Upper lobe of left lung (tissue), 6 donors: Measurements from ENCODE around the gene C10orf88. TPM values are rescaled to one million over a fixed set of nuclear protein-coding genes. Genes with fewer than 3 reads are reported as not detected.

Experiments
- ATAC-seq, 2 donors: fragments of 200-7000 bp; cut with Tn5 transposase; one replicate each; pipeline ENCODE4 v1.9.1; 2022; ENCODE audit warnings: mild to moderate bottlenecking in 2 of 2, moderate library complexity in 2 of 2; ENCODE audit not compliant: low FRiP score in 2 of 2
- DNase-seq, 2 donors: peaks; one replicate each; pipeline ENCODE4 v3.0.0-alpha.2; 2019 to 2020
- H3K27ac ChIP-seq, 4 donors: fragments of 200-600 bp; sonication (generic); one replicate each; pipeline ENCODE4 v1.5.1; 2016 to 2019
- H3K27me3 ChIP-seq, 4 donors: fragments of 200-600 bp; sonication (generic); one replicate each; pipeline ENCODE4 v1.5.1; 2017 to 2019
- H3K36me3 ChIP-seq, 4 donors: fragments of 200-600 bp; sonication (generic); one replicate each; pipeline ENCODE4 v1.5.1; 2016 to 2019
- H3K4me1 ChIP-seq, 4 donors: fragments of 200-600 bp; sonication (generic); one replicate each; pipeline ENCODE4 v1.5.1; 2018 to 2019
- H3K4me3 ChIP-seq, 4 donors: fragments of 200-600 bp; sonication (generic); one replicate each; pipeline ENCODE4 v1.5.1; 2017 to 2019; ENCODE audit warnings: mild to moderate bottlenecking in 2 of 4, moderate library complexity in 1 of 4
- H3K9me3 ChIP-seq, 4 donors: fragments of 200-600 bp; sonication (generic); one replicate each; pipeline ENCODE4 v1.5.1; 2018 to 2019
- CTCF ChIP-seq, 6 experiments: fragments of 450-650 bp in 4 of 6; fragments of 200-600 bp in 2 of 6; sonication (generic) in 2 of 6; IDR thresholded peaks; one replicate each; pipeline ENCODE4 v1.5.1; 2016 to 2019; ENCODE audit warnings: antibody characterized with exemption in 6 of 6
- EP300 ChIP-seq, 4 donors: sonication (generic); formaldehyde crosslinking; IDR thresholded peaks; one replicate each; pipeline ENCODE4 v1.5.1; 2017; ENCODE audit warnings: antibody characterized with exemption in 4 of 4, control low read depth in 2 of 4
- POLR2A ChIP-seq, 4 donors: fragments of 450-650 bp; IDR thresholded peaks; one replicate each; pipeline ENCODE4 v1.5.1; 2016 to 2017; ENCODE audit warnings: antibody characterized with exemption in 4 of 4, mild to moderate bottlenecking in 2 of 4
- POLR2AphosphoS5 ChIP-seq, 2 donors: sonication (generic); formaldehyde crosslinking; IDR thresholded peaks; one replicate each; pipeline ENCODE4 v1.5.1; 2017; ENCODE audit warnings: antibody characterized with exemption in 2 of 2
- WGBS, 2 donors: methylation state at CpG; one replicate each; pipeline ENCODE4 v1.1.5; 2017 to 2018; 5-methylcytosine and 5-hydroxymethylcytosine counted together
- total RNA-seq, 6 donors: library from RNA; depleted of rRNA in 4 of 6; stranded (reverse); fragments of >200 nt in 4 of 6; gene quantifications; one replicate each; pipeline versions ENCODE4 v1.1.0 to v1.2.1, GENCODE V29; 2016 to 2021
- donor health status: DM: no; HTN: no; CAD: no; lungs with moderate emphysema.
- donor health status: DM: no; HTN: yes; CAD: no; lungs with severe emphysema.

The C10orf88 gene
- total RNA-seq, 6 donors from 2014 or later = 3.9 to 8.8 (median 5.4) TPM

GRCh38 chr10:122974023-122974422, 20.0 kb upstream of the C10orf88 start:
- 57 to 62% methylated on average over 5 of the region's 5 CpGs for WGBS, 2 donors
- no peaks in the 10 kb centered on the region for H3K4me1 ChIP-seq
- no peak overlapping the region for H3K4me3 ChIP-seq
- no peaks in the 10 kb centered on the region for H3K27me3 ChIP-seq
- no peaks in the 10 kb centered on the region for H3K36me3 ChIP-seq
- DNase-seq = no peak
- TF ChIP-seq EP300 (IDR thresholded peaks at IDR 0.05) = no peak
- no peak for TF ChIP-seq POLR2AphosphoS5 (IDR thresholded peaks at IDR 0.05)
- no peak for TF ChIP-seq CTCF (IDR thresholded peaks at IDR 0.05)
- no peak for TF ChIP-seq POLR2A (IDR thresholded peaks at IDR 0.05)
- H3K9me3 ChIP-seq = no peaks in the 10 kb centered on the region
- no peak for ATAC-seq
- H3K27ac ChIP-seq = no peak overlapping the region

GRCh38 chr10:122968698-122969097, 14.7 kb upstream of the C10orf88 start:
- Histone ChIP-seq H3K27ac (no peak overlapping the region), H3K27me3 (no peaks in the 10 kb centered on the region), H3K4me1 (no peaks in the 10 kb centered on the region), H3K36me3 (no peaks in the 10 kb centered on the region), H3K4me3 (no peak overlapping the region), H3K9me3 (peaks cover 0 to 15% (median 10%) of the 10 kb centered on the region in 4 donors)
- no peak for DNase-seq
- WGBS, 2 donors = 64 to 79% methylated on average over 3 of the region's 3 CpGs
- TF ChIP-seq CTCF (IDR thresholded peaks at IDR 0.05) = no peak
- TF ChIP-seq EP300 (IDR thresholded peaks at IDR 0.05) = no peak
- TF ChIP-seq POLR2A (IDR thresholded peaks at IDR 0.05) = no peak
- no peak for TF ChIP-seq POLR2AphosphoS5 (IDR thresholded peaks at IDR 0.05)
- ATAC-seq = no peak

- H3K9me3 ChIP-seq = peaks cover 0 to 15% (median 10%) of the 10 kb centered on the region in 4 donors
- DNase-seq (no peak), ATAC-seq (no peak)
- no peak overlapping the region for H3K4me3 ChIP-seq
- H3K27me3 ChIP-seq = no peaks in the 10 kb centered on the region
- no peaks in the 10 kb centered on the region for H3K4me1 ChIP-seq
- H3K36me3 ChIP-seq = no peaks in the 10 kb centered on the region
- no peak for TF ChIP-seq EP300 (IDR thresholded peaks at IDR 0.05)
- TF ChIP-seq CTCF (IDR thresholded peaks at IDR 0.05) = no peak
- no peak for TF ChIP-seq POLR2A (IDR thresholded peaks at IDR 0.05)
- TF ChIP-seq POLR2AphosphoS5 (IDR thresholded peaks at IDR 0.05) = no peak
- H3K27ac ChIP-seq = no peak overlapping the region
These were observed 12.9 kb upstream of the C10orf88 start for GRCh38 chr10:122966879-122967278.

GRCh38 chr10:122962405-122962804, 8.4 kb upstream of the C10orf88 start:
- Histone ChIP-seq H3K4me3 (no peak overlapping the region), H3K4me1 (no peaks in the 10 kb centered on the region), H3K9me3 (peaks cover 0 to 10% (median 4%) of the 10 kb centered on the region in 4 donors), H3K36me3 (no peaks in the 10 kb centered on the region), H3K27ac (no peak overlapping the region), H3K27me3 (no peaks in the 10 kb centered on the region)
- TF ChIP-seq CTCF (IDR thresholded peaks at IDR 0.05) (no peak), POLR2AphosphoS5 (IDR thresholded peaks at IDR 0.05) (no peak), POLR2A (IDR thresholded peaks at IDR 0.05) (no peak), EP300 (IDR thresholded peaks at IDR 0.05) (no peak)
- no peak for ATAC-seq
- DNase-seq = no peak
- WGBS, 2 donors = 63 to 71% methylated on average over 3 of the region's 3 CpGs

GRCh38 chr10:122957474-122957873, 3.4 kb upstream of the C10orf88 start:
- ATAC-seq = no peak
- H3K4me1 ChIP-seq = peaks cover 9 to 18% (median 15%) of the 10 kb centered on the region in 4 donors
- H3K36me3 ChIP-seq = no peaks in the 10 kb centered on the region
- no peaks in the 10 kb centered on the region for H3K27me3 ChIP-seq
- no peak for TF ChIP-seq POLR2A (IDR thresholded peaks at IDR 0.05)
- TF ChIP-seq EP300 (IDR thresholded peaks at IDR 0.05) = no peak
- no peak for TF ChIP-seq CTCF (IDR thresholded peaks at IDR 0.05)
- TF ChIP-seq POLR2AphosphoS5 (IDR thresholded peaks at IDR 0.05) = no peak
- no peak for DNase-seq
- no peaks in the 10 kb centered on the region for H3K9me3 ChIP-seq
- H3K27ac ChIP-seq = no peak overlapping the region
- 78 to 80% methylated on average over 5 of the region's 5 CpGs for WGBS, 2 donors
- H3K4me3 ChIP-seq = no peak overlapping the region
